NB4 (cell line): ENCODE data around the gene ARHGEF10L.

Experiments used
- CTCF ChIP-seq: IDR thresholded peaks from one replicate; pipeline ENCODE4 v1.5.1; 2012; ENCODE audit warnings: low read depth, low read length
- POLR2A ChIP-seq: IDR thresholded peaks from 2 replicates; pipeline ENCODE4 v1.6.1; 2011; ENCODE audit warnings: mild to moderate bottlenecking; ENCODE audit not compliant: insufficient read length; ENCODE audit errors: extremely low read depth

DNA sequence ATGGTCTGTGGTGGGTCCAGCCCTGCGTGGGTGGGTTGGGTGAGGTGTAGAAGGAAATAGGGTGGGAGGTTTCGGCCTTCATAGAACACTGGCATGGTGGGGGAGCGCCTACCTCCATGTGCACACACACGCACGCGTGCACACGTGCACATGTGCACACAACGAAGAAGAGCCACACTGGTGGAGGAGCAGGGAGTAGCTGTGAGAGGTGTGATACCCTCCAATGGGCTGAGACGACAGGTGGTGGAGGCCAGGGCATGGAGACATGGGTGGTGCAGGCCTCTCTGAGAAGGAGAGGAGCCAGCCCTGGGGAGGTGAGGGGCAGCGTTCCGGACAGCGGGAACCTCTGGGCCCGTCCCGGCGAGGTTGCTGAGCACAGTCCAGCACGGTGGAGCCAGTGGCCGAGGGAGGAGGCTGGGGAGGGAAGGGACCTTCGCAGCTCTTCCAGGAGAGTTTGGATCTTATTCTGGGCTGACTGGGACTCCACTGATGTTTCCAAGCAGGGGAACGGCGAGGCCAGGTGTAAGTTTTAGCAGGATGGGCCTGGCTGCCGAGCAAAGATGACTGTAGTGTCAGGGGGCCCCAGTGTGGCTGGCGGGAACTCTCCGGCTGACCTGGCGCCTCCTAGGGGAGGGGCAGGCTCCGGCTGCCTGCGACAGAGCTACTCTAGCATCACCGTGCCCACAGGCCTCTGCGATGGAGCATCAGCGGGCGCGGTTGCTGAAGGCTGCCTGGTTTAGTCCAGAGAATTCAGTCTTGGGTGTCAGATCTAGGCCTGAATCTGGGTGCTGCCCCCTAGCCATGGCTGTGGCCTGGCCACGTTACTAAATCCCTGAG, 107.2 kb downstream of the ARHGEF10L start:
- TF ChIP-seq CTCF (no peak), POLR2A (no peak)
